H7 (cell line): ENCODE measurements around the gene MAN1C1. TPM values are rescaled to one million over a fixed set of nuclear protein-coding genes. Genes with fewer than 3 reads are reported as not detected.

Experiments used
- DNase-seq: peaks from one replicate; pipeline ENCODE4 v3.0.0; 2012
- H3K27me3 ChIP-seq: 2 replicates; pipeline ENCODE4 v1.6.0; 2011; ENCODE audit warnings: mild to moderate bottlenecking, low read length; ENCODE audit not compliant: control insufficient read depth, insufficient read depth
- H3K36me3 ChIP-seq: replicated peaks from 2 replicates; pipeline ENCODE4 v1.5.1; 2011; ENCODE audit warnings: low read length; ENCODE audit not compliant: control insufficient read depth, insufficient read depth
- H3K4me3 ChIP-seq: 2 replicates; pipeline ENCODE4 v1.5.1; 2011; ENCODE audit warnings: low read depth, mild to moderate bottlenecking, control low read depth, low read length, moderate library complexity; ENCODE audit not compliant: insufficient read depth
- total RNA-seq: library from RNA; depleted of rRNA; stranded (reverse); fragments of >200 nt; shearing (Covaris generic); gene quantifications from 2 replicates; pipeline ENCODE4 v1.2.3, GENCODE V29; 2014

MAN1C1 gene
- total RNA-seq, 1 experiment from 2014 or later = 19.5 TPM

GRCh38 chr1:25645637-25646400, 29.2 kb downstream of the MAN1C1 start:
- no peak for DNase-seq
- Histone ChIP-seq H3K4me3 (no peak overlapping the region), H3K27me3 (no peaks in the 10 kb centered on the region; the same call in 1 of the 2 replicates), H3K36me3 (no peaks in the 10 kb centered on the region; the same call in 1 of the 2 replicates)

GRCh38 chr1:25647106-25647505, 30.5 kb downstream of the MAN1C1 start:
- Histone ChIP-seq H3K27me3 (no peaks in the 10 kb centered on the region; the same call in 1 of the 2 replicates), H3K4me3 (no peak overlapping the region), H3K36me3 (no peaks in the 10 kb centered on the region; the same call in 1 of the 2 replicates)
- DNase-seq = no peak

GRCh38 chr1:25647863-25648262, 31.3 kb downstream of the MAN1C1 start:
- H3K36me3 ChIP-seq = no peaks in the 10 kb centered on the region; the same call in 1 of the 2 replicates
- H3K27me3 ChIP-seq = no peaks in the 10 kb centered on the region
- DNase-seq = no peak
- H3K4me3 ChIP-seq = no peak overlapping the region

- no peak for DNase-seq
- Histone ChIP-seq H3K4me3 (no peak overlapping the region), H3K27me3 (no peaks in the 10 kb centered on the region), H3K36me3 (no peaks in the 10 kb centered on the region; the same call in 1 of the 2 replicates)
These were observed 32.3 kb downstream of the MAN1C1 start for GRCh38 chr1:25648681-25649440.

GRCh38 chr1:25649505-25650288, 33.1 kb downstream of the MAN1C1 start:
- Histone ChIP-seq H3K4me3 (no peak overlapping the region), H3K36me3 (no peaks in the 10 kb centered on the region; the same call in 1 of the 2 replicates), H3K27me3 (no peaks in the 10 kb centered on the region)
- no peak for DNase-seq

- no peaks in the 10 kb centered on the region for H3K27me3 ChIP-seq
- H3K36me3 ChIP-seq = no peaks in the 10 kb centered on the region; the same call in 1 of the 2 replicates
- DNase-seq = no peak
- no peak overlapping the region for H3K4me3 ChIP-seq
These were observed 33.6 kb downstream of the MAN1C1 start for GRCh38 chr1:25650289-25650576.

- no peak overlapping the region for H3K4me3 ChIP-seq
- H3K36me3 ChIP-seq = no peaks in the 10 kb centered on the region
- H3K27me3 ChIP-seq = no peaks in the 10 kb centered on the region
- no peak for DNase-seq
These were observed 34.5 kb downstream of the MAN1C1 start for GRCh38 chr1:25651036-25651640.

GRCh38 chr1:25651824-25652741, 35.5 kb downstream of the MAN1C1 start:
- no peak for DNase-seq
- Histone ChIP-seq H3K36me3 (no peaks in the 10 kb centered on the region), H3K4me3 (no peak overlapping the region), H3K27me3 (no peaks in the 10 kb centered on the region)

- Histone ChIP-seq H3K36me3 (no peaks in the 10 kb centered on the region), H3K4me3 (no peak overlapping the region), H3K27me3 (no peaks in the 10 kb centered on the region)
- no peak for DNase-seq
These were observed 37.0 kb downstream of the MAN1C1 start for GRCh38 chr1:25653558-25653957.

GRCh38 chr1:25654109-25654660, 37.6 kb downstream of the MAN1C1 start:
- Histone ChIP-seq H3K36me3 (no peaks in the 10 kb centered on the region), H3K4me3 (no peak overlapping the region), H3K27me3 (no peaks in the 10 kb centered on the region)
- DNase-seq = no peak

GRCh38 chr1:25657121-25657882, 40.7 kb downstream of the MAN1C1 start:
- no peak overlapping the region for H3K4me3 ChIP-seq

GRCh38 chr1:25657883-25658760, 41.5 kb downstream of the MAN1C1 start:
- Histone ChIP-seq H3K36me3 (no peaks in the 10 kb centered on the region), H3K4me3 (no peak overlapping the region), H3K27me3 (no peaks in the 10 kb centered on the region)
- DNase-seq = no peak

More at GRCh38 chr1:25657121-25657882, 40.7 kb downstream of the MAN1C1 start:
- H3K27me3 ChIP-seq = no peaks in the 10 kb centered on the region
- no peaks in the 10 kb centered on the region for H3K36me3 ChIP-seq
- no peak for DNase-seq
